ENCODE results near the gene NCKAP1.
"Not testable (repeated sequence)": the region's sequence is repeated elsewhere in the genome, so short reads cannot be mapped to it uniquely, and the experiment has no call there.

The NCKAP1 gene

GRCh38 chr2:182977463-182977862 lies 60.8 kb downstream of the NCKAP1 start:
- H3K36me3 ChIP-seq = peaks cover 2% of the 10 kb centered on the region; the same call in 1 of the 2 replicates
- no peak overlapping the region for H3K4me3 ChIP-seq (ENCODE audit: low read depth, low read length)
- no peak for TF ChIP-seq CTCF (IDR thresholded peaks at IDR 0.05; ENCODE audit: low read depth, low read length)
- no peaks in the 10 kb centered on the region for H3K27me3 ChIP-seq
- no peak for DNase-seq
- no peaks in the 10 kb centered on the region for H3K9me3 ChIP-seq
- H3K4me1 ChIP-seq = no peaks in the 10 kb centered on the region

- Histone ChIP-seq H3K9me3 (no peaks in the 10 kb centered on the region), H3K36me3 (0 out of 2 replicates have a peak, but pooled peaks cover 2% of the 10 kb centered on the region), H3K4me3 (ENCODE audit: low read depth, low read length) (no peak overlapping the region), H3K4me1 (no peaks in the 10 kb centered on the region), H3K27me3 (no peaks in the 10 kb centered on the region)
- DNase-seq = no peak
- no peak for TF ChIP-seq CTCF (IDR thresholded peaks at IDR 0.05; ENCODE audit: low read depth, low read length)
Measured at GRCh38 chr2:182973441-182974352, 64.6 kb downstream of the NCKAP1 start.

- no peaks in the 10 kb centered on the region for H3K4me1 ChIP-seq
- H3K27me3 ChIP-seq = no peaks in the 10 kb centered on the region
- no peaks in the 10 kb centered on the region for H3K36me3 ChIP-seq
- DNase-seq = no peak
- no peak for TF ChIP-seq CTCF (IDR thresholded peaks at IDR 0.05; ENCODE audit: low read depth, low read length)
- no peak overlapping the region for H3K4me3 ChIP-seq (ENCODE audit: low read depth, low read length)
- no peaks in the 10 kb centered on the region for H3K9me3 ChIP-seq
Measured at GRCh38 chr2:182972548-182972942, 65.7 kb downstream of the NCKAP1 start.

- no peak overlapping the region for H3K4me3 ChIP-seq (ENCODE audit: low read depth, low read length)
- no peaks in the 10 kb centered on the region for H3K9me3 ChIP-seq
- no peaks in the 10 kb centered on the region for H3K36me3 ChIP-seq
- no peak for TF ChIP-seq CTCF (IDR thresholded peaks at IDR 0.05; ENCODE audit: low read depth, low read length)
- H3K27me3 ChIP-seq = no peaks in the 10 kb centered on the region
- no peaks in the 10 kb centered on the region for H3K4me1 ChIP-seq
- DNase-seq = no peak
Measured at GRCh38 chr2:182971820-182972547, 66.3 kb downstream of the NCKAP1 start.

- Histone ChIP-seq H3K36me3 (no peaks in the 10 kb centered on the region), H3K4me1 (no peaks in the 10 kb centered on the region), H3K9me3 (no peaks in the 10 kb centered on the region), H3K27me3 (no peaks in the 10 kb centered on the region), H3K4me3 (ENCODE audit: low read depth, low read length) (no peak overlapping the region)
- TF ChIP-seq CTCF (IDR thresholded peaks at IDR 0.05; ENCODE audit: low read depth, low read length) = no peak
- DNase-seq = no peak
Measured at GRCh38 chr2:182970486-182970885, 67.8 kb downstream of the NCKAP1 start.

GRCh38 chr2:182968493-182968892 lies 69.8 kb downstream of the NCKAP1 start:
- no peak for DNase-seq
- H3K4me3 ChIP-seq (ENCODE audit: low read depth, low read length) = no peak overlapping the region
- TF ChIP-seq CTCF (IDR thresholded peaks at IDR 0.05; ENCODE audit: low read depth, low read length) = no peak
- no peaks in the 10 kb centered on the region for H3K9me3 ChIP-seq
- H3K4me1 ChIP-seq = no peaks in the 10 kb centered on the region
- H3K36me3 ChIP-seq = no peaks in the 10 kb centered on the region
- H3K27me3 ChIP-seq = no peaks in the 10 kb centered on the region

- not testable (repeated sequence) for H3K27me3 ChIP-seq; H3K9me3 ChIP-seq; H3K4me3 ChIP-seq (ENCODE audit: low read depth, low read length); DNase-seq; H3K36me3 ChIP-seq; H3K4me1 ChIP-seq
Measured at GRCh38 chr2:182966356-182966755, 71.9 kb downstream of the NCKAP1 start.

Data from BE2C (cell line).